AG04450 (cell line): ENCODE results near the gene OGN. TPM values are rescaled to one million over a fixed set of nuclear protein-coding genes. Genes with fewer than 3 reads are reported as not detected.

Source experiments
- CTCF ChIA-PET: fragments of 300-600, 350-600 bp; formaldehyde crosslinking; extraction: SDS; loops from one replicate; lab custom pipeline; 2022; ENCODE audit warnings: antibody characterized with exemption, inconsistent platforms; lab: Charles Lee
- POLR2A ChIA-PET: fragments of 350-600 bp; formaldehyde crosslinking; extraction: SDS; loops from one replicate; lab custom pipeline; 2021; ENCODE audit warnings: antibody characterized with exemption, inconsistent platforms; lab: Yijun Ruan, JAX
- DNase-seq: peaks from one replicate; pipeline ENCODE4 v3.0.0-alpha.2; 2011; ENCODE audit warnings: low read depth, low spot score
- H3K27ac ChIP-seq: one replicate; pipeline ENCODE4 v1.5.1; 2012; ENCODE audit warnings: low read depth, low read length, control low read depth
- H3K27me3 ChIP-seq: one replicate; pipeline ENCODE4 v1.6.0; 2012; ENCODE audit warnings: low read length; ENCODE audit not compliant: control insufficient read depth, insufficient read depth
- H3K4me3 ChIP-seq: 2 replicates; pipeline ENCODE4 v1.5.1; 2011; ENCODE audit warnings: mild to moderate bottlenecking, low read depth, low read length, control low read depth
- H3K9me3 ChIP-seq: 2 replicates; pipeline ENCODE4 v1.5.1; 2012; ENCODE audit warnings: low read length; ENCODE audit not compliant: control insufficient read depth, insufficient read depth
- polyA plus RNA-seq: library from polyadenylated mRNA; depleted of rRNA; stranded (reverse); fragments of >200 nt; gene quantifications from 2 replicates; pipeline ENCODE4 v1.2.3, GENCODE V29; 2011; rRNA removed
- TF ChIP-seq, protein P1 (sequence below): IDR thresholded peaks from 2 replicates; pipeline ENCODE4 v1.5.1; 2011; ENCODE audit warnings: low read depth, low read length, control low read depth, inconsistent platforms

The OGN gene
- polyA plus RNA-seq, 1 experiment = 1.3 TPM

DNA sequence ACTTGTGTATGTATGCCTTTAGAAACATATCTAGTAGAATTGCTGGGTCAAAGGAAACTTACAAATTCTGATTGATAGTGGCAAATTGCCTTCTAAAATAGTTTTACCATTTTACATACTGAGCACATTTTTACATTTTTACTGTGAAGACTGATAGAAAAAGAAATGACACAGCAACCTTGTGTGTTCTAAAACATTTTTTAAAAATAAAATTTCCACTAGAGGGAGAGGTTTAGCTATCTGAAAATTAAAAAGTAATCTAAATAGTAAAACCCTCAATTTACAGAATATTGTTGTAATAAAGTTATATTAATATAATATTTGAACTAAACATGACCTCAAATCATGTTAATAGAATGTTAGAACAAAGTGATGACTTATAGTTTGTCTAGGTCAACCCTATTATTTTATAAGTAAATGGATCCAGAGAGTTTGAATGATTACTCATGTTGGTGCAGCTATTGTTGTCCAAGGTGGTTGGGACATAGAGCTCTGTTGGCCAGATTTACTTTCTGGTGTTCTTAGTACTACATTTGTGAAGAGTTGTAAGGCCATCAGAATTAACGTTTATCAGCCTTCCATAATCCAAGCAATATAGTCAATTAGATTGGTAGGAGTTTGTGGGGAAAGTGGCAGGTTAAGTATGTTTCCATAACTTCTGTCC lies 61.4 kb downstream of the OGN start:
- Histone ChIP-seq H3K27me3 (no peaks in the 10 kb centered on the region), H3K4me3 (no peak overlapping the region), H3K27ac (no peak overlapping the region), H3K9me3 (no peaks in the 10 kb centered on the region; the same call in 1 of the 2 replicates)
- POLR2A ChIA-PET = no interaction called here
- CTCF ChIA-PET = interaction anchor here (0.6 to 3.0 kb wide), 13 partner anchors 9 to 291 kb away, joined by 3 to 27 read pairs (median 5); no protein-coding TSS in a partner anchor
- TF ChIP-seq, protein P1, sequence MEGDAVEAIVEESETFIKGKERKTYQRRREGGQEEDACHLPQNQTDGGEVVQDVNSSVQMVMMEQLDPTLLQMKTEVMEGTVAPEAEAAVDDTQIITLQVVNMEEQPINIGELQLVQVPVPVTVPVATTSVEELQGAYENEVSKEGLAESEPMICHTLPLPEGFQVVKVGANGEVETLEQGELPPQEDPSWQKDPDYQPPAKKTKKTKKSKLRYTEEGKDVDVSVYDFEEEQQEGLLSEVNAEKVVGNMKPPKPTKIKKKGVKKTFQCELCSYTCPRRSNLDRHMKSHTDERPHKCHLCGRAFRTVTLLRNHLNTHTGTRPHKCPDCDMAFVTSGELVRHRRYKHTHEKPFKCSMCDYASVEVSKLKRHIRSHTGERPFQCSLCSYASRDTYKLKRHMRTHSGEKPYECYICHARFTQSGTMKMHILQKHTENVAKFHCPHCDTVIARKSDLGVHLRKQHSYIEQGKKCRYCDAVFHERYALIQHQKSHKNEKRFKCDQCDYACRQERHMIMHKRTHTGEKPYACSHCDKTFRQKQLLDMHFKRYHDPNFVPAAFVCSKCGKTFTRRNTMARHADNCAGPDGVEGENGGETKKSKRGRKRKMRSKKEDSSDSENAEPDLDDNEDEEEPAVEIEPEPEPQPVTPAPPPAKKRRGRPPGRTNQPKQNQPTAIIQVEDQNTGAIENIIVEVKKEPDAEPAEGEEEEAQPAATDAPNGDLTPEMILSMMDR = 0 out of 2 replicates have a peak, but pooled peaks have one; percentile 30
- DNase-seq = no peak

- Histone ChIP-seq H3K4me3 (no peak overlapping the region), H3K9me3 (no peaks in the 10 kb centered on the region; the same call in 1 of the 2 replicates), H3K27me3 (no peaks in the 10 kb centered on the region), H3K27ac (no peak overlapping the region)
- CTCF ChIA-PET = no interaction called here
- POLR2A ChIA-PET = no interaction called here
- no peak for DNase-seq
- TF ChIP-seq, protein P1 = no peak
Observed at GRCh38 chr9:92341578-92341977, 62.8 kb downstream of the OGN start.

- no peaks in the 10 kb centered on the region for H3K27me3 ChIP-seq
- H3K4me3 ChIP-seq = no peak overlapping the region
- no peak for DNase-seq
- no peak overlapping the region for H3K27ac ChIP-seq
- H3K9me3 ChIP-seq = no peaks in the 10 kb centered on the region
- CTCF ChIA-PET = interaction anchor here (1.0 to 2.3 kb wide), 3 partner anchors 10 to 300 kb away, joined by 3 to 7 read pairs (median 7); no protein-coding TSS in a partner anchor
- TF ChIP-seq, protein P1 = no peak
- POLR2A ChIA-PET = no interaction called here
Observed at GRCh38 chr9:92333282-92333634, 71.1 kb downstream of the OGN start.

Other genes starting within 250 kb of the OGN start
- 206 and 217 TPM in 2 replicates for gene IARS1, start 110.9 kb downstream of the OGN start, polyA plus RNA-seq
- gene NOL8, start 79.2 kb downstream of the OGN start, polyA plus RNA-seq = 19.1 and 27.9 TPM in 2 replicates
- 2.2 and 4.4 TPM in 2 replicates for gene CENPP, start 78.6 kb downstream of the OGN start, polyA plus RNA-seq
- gene OMD, start 19.9 kb upstream of the OGN start, polyA plus RNA-seq = not detected in 2 replicates
- gene ASPN, start 77.9 kb upstream of the OGN start, polyA plus RNA-seq = 0.92 and 1.1 TPM in 2 replicates
- 1.6 and 2.2 TPM in 2 replicates for gene ECM2, start 131.4 kb upstream of the OGN start, polyA plus RNA-seq